ENCODE data around the gene YTHDC1.

DNA sequence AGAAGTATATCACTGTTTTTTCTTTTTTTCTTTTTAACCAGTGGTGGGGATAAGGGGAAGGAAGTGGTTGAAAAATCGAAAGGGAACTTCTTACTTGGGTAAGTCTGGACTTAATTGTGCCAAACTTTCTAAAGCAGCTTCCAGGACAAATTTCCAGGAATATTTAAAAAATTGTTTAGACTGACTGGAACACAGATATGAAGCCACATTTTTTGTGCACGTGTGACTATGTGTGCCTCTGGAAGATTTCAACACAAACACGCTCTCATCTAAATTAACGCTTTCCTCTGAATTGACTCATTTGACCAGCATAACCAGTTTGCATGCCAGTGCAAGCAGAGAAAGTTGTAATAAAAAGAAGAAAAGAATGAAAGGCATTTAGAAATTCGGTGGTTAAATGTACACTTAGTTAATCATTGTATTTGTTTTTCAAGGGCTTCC, 18.8 kb upstream of the YTHDC1 start:
- TF ChIP-seq, protein P1, sequence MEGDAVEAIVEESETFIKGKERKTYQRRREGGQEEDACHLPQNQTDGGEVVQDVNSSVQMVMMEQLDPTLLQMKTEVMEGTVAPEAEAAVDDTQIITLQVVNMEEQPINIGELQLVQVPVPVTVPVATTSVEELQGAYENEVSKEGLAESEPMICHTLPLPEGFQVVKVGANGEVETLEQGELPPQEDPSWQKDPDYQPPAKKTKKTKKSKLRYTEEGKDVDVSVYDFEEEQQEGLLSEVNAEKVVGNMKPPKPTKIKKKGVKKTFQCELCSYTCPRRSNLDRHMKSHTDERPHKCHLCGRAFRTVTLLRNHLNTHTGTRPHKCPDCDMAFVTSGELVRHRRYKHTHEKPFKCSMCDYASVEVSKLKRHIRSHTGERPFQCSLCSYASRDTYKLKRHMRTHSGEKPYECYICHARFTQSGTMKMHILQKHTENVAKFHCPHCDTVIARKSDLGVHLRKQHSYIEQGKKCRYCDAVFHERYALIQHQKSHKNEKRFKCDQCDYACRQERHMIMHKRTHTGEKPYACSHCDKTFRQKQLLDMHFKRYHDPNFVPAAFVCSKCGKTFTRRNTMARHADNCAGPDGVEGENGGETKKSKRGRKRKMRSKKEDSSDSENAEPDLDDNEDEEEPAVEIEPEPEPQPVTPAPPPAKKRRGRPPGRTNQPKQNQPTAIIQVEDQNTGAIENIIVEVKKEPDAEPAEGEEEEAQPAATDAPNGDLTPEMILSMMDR (IDR thresholded peaks at IDR 0.05), result no peak
- no peak for TF ChIP-seq POLR2A (IDR thresholded peaks at IDR 0.05)
